SK-N-MC (cell line): ENCODE measurements around the gene APCDD1.
A peak's percentile ranks its signal among the peaks of the same experiment; 100 is the strongest.

Experiments used
- DNase-seq: peaks from one replicate; pipeline ENCODE4 v3.0.0-alpha.2; 2011; ENCODE audit warnings: low read depth, low spot score
- H3K27ac ChIP-seq: fragments of 200-600 bp; sonication (generic); 2 replicates; pipeline ENCODE4 v1.5.1; 2016; ENCODE audit warnings: mixed run types
- H3K36me3 ChIP-seq: fragments of 200-600 bp; sonication (generic); 2 replicates; pipeline ENCODE4 v1.6.1; 2017; ENCODE audit warnings: antibody characterized with exemption, low read length, mixed read lengths; ENCODE audit not compliant: insufficient read depth
- H3K4me3 ChIP-seq: fragments of 200-600 bp; sonication (generic); 2 replicates; pipeline ENCODE4 v1.5.1; 2016
- H3K9ac ChIP-seq: fragments of 200-600 bp; sonication (generic); 2 replicates; pipeline ENCODE4 v1.8.0; 2017; ENCODE audit warnings: mixed run types, mixed read lengths; ENCODE audit not compliant: insufficient read length
- H3K9me3 ChIP-seq: fragments of 200-600 bp; sonication (generic); 2 replicates; pipeline ENCODE4 v1.6.1; 2017; ENCODE audit warnings: low read depth, mild to moderate bottlenecking, antibody characterized with exemption, low read length, moderate library complexity, mixed read lengths
- EZH2 ChIP-seq: fragments of 200-600 bp; sonication (generic); IDR thresholded peaks from one replicate; pipeline ENCODE4 v1.6.1; 2017; ENCODE audit warnings: antibody characterized with exemption
- FOXP2 ChIP-seq: optimal IDR thresholded peaks from 2 replicates; pipeline ENCODE3; 2011; ENCODE audit warnings: mild to moderate bottlenecking, moderate library complexity; ENCODE audit not compliant: insufficient read depth; ENCODE audit errors: extremely low read length, control extremely low read depth
- POLR2AphosphoS5 ChIP-seq: IDR thresholded peaks from 2 replicates; pipeline ENCODE4 v1.6.1; 2012; ENCODE audit warnings: mild to moderate bottlenecking, low read depth, low read length, borderline replicate concordance

The APCDD1 gene

GRCh38 chr18:10422731-10423130 is 31.7 kb upstream of the APCDD1 start:
- no peak overlapping the region for H3K9ac ChIP-seq
- no peaks in the 10 kb centered on the region for H3K9me3 ChIP-seq
- H3K36me3 ChIP-seq = no peaks in the 10 kb centered on the region
- H3K27ac ChIP-seq = no peak overlapping the region
- DNase-seq = no peak
- TF ChIP-seq EZH2 = no peak
- no peak for TF ChIP-seq FOXP2
- no peak for TF ChIP-seq POLR2AphosphoS5
- no peak overlapping the region for H3K4me3 ChIP-seq

GRCh38 chr18:10424585-10425307 is 29.7 kb upstream of the APCDD1 start:
- no peak for TF ChIP-seq FOXP2
- TF ChIP-seq EZH2 = no peak
- no peak for TF ChIP-seq POLR2AphosphoS5
- DNase-seq = no peak
- no peak overlapping the region for H3K9ac ChIP-seq

GRCh38 chr18:10430677-10431076 is 23.8 kb upstream of the APCDD1 start:
- Histone ChIP-seq H3K36me3 (no peaks in the 10 kb centered on the region), H3K27ac (no peak overlapping the region), H3K9ac (no peak overlapping the region), H3K4me3 (no peak overlapping the region), H3K9me3 (no peaks in the 10 kb centered on the region)
- no peak for DNase-seq
- TF ChIP-seq FOXP2 (no peak), EZH2 (no peak), POLR2AphosphoS5 (no peak)

More at GRCh38 chr18:10424585-10425307, 29.7 kb upstream of the APCDD1 start:
- Histone ChIP-seq H3K36me3 (no peaks in the 10 kb centered on the region), H3K4me3 (no peak overlapping the region), H3K9me3 (no peaks in the 10 kb centered on the region), H3K27ac (no peak overlapping the region)

- H3K27ac ChIP-seq = no peak overlapping the region
- TF ChIP-seq FOXP2 (no peak), POLR2AphosphoS5 (no peak), EZH2 (no peak)
- H3K9ac ChIP-seq = no peak overlapping the region
- no peak for DNase-seq
- H3K9me3 ChIP-seq = no peaks in the 10 kb centered on the region
- no peak overlapping the region for H3K4me3 ChIP-seq
- no peaks in the 10 kb centered on the region for H3K36me3 ChIP-seq
These were observed 22.8 kb upstream of the APCDD1 start for GRCh38 chr18:10431680-10432079.

GRCh38 chr18:10432781-10433180 is 21.7 kb upstream of the APCDD1 start:
- no peak for TF ChIP-seq EZH2
- Histone ChIP-seq H3K36me3 (no peaks in the 10 kb centered on the region), H3K9me3 (no peaks in the 10 kb centered on the region), H3K27ac (no peak overlapping the region), H3K9ac (no peak overlapping the region), H3K4me3 (no peak overlapping the region)
- no peak for DNase-seq

GRCh38 chr18:10436160-10436559 is 18.3 kb upstream of the APCDD1 start:
- no peaks in the 10 kb centered on the region for H3K9me3 ChIP-seq
- no peak overlapping the region for H3K27ac ChIP-seq
- DNase-seq = no peak
- no peak overlapping the region for H3K9ac ChIP-seq
- H3K4me3 ChIP-seq = no peak overlapping the region
- no peak for TF ChIP-seq POLR2AphosphoS5
- TF ChIP-seq EZH2 = no peak
- TF ChIP-seq FOXP2 = no peak
- no peaks in the 10 kb centered on the region for H3K36me3 ChIP-seq

- TF ChIP-seq EZH2 (no peak), FOXP2 (no peak), POLR2AphosphoS5 (no peak)
- no peak for DNase-seq
- H3K9ac ChIP-seq = no peak overlapping the region
These were observed 16.6 kb upstream of the APCDD1 start for GRCh38 chr18:10437837-10438236.

GRCh38 chr18:10439898-10440297 is 14.5 kb upstream of the APCDD1 start:
- H3K27ac ChIP-seq = no peak overlapping the region
- DNase-seq = no peak
- H3K4me3 ChIP-seq = no peak overlapping the region
- H3K36me3 ChIP-seq = no peaks in the 10 kb centered on the region
- no peaks in the 10 kb centered on the region for H3K9me3 ChIP-seq
- H3K9ac ChIP-seq = no peak overlapping the region
- TF ChIP-seq FOXP2 = no peak
- no peak for TF ChIP-seq EZH2
- no peak for TF ChIP-seq POLR2AphosphoS5

More at GRCh38 chr18:10437837-10438236, 16.6 kb upstream of the APCDD1 start:
- H3K36me3 ChIP-seq = no peaks in the 10 kb centered on the region
- H3K27ac ChIP-seq = no peak overlapping the region
- H3K9me3 ChIP-seq = no peaks in the 10 kb centered on the region
- no peak overlapping the region for H3K4me3 ChIP-seq

- no peak for DNase-seq
- Histone ChIP-seq H3K9me3 (no peaks in the 10 kb centered on the region), H3K9ac (no peak overlapping the region), H3K4me3 (no peak overlapping the region), H3K36me3 (no peaks in the 10 kb centered on the region), H3K27ac (no peak overlapping the region)
- TF ChIP-seq POLR2AphosphoS5 (peak; percentile 64; the same call in 1 of the 2 replicates), FOXP2 (no peak)
These were observed 13.6 kb upstream of the APCDD1 start for GRCh38 chr18:10440884-10441283.
